Activated CD8-positive, alpha-beta memory T cell treated with anti-CD3 and anti-CD28 coated beads, Interleukin-2, amount 10 ng/mL, durations not matched to agents 7 days and 5 days (primary cell): Measurements from ENCODE around the gene CNGB1. TPM values are rescaled to one million over a fixed set of nuclear protein-coding genes. Genes with fewer than 3 reads are reported as not detected.
"Not testable (repeated sequence)": the region's sequence is repeated elsewhere in the genome, so short reads cannot be mapped to it uniquely, and the experiment has no call there.

Source experiments
- ATAC-seq: fragments of 150-1000 bp; cut with Tn5 transposase; one replicate; pipeline ENCODE4 v1.10.0; 2021; ENCODE audit warnings: moderate library complexity
- CTCF ChIA-PET: fragments of 350-600 bp; sonication (Branson Sonifier 250); formaldehyde crosslinking; loops from one replicate; lab custom pipeline; 2021; ENCODE audit warnings: antibody characterized with exemption; lab: Charles Lee
- DNase-seq: peaks from one replicate; pipeline ENCODE4 v3.0.0-alpha.2; 2020
- H3K27ac Mint-ChIP-seq: one replicate; pipeline ENCODE4 v1.8.0; 2021; ENCODE audit warnings: mild to moderate bottlenecking, mixed read lengths
- H3K27me3 Mint-ChIP-seq: one replicate; pipeline ENCODE4 v1.8.0; 2021; ENCODE audit warnings: mixed read lengths
- H3K36me3 Mint-ChIP-seq: one replicate; pipeline ENCODE4 v1.8.0; 2021; ENCODE audit warnings: mild to moderate bottlenecking, mixed read lengths
- H3K4me1 Mint-ChIP-seq: one replicate; pipeline ENCODE4 v1.8.0; 2021; ENCODE audit warnings: mixed read lengths
- H3K4me3 Mint-ChIP-seq: one replicate; pipeline ENCODE4 v1.8.0; 2021; ENCODE audit warnings: mild to moderate bottlenecking, moderate library complexity, mixed read lengths
- H3K9me3 Mint-ChIP-seq: one replicate; pipeline ENCODE4 v1.8.0; 2022; ENCODE audit warnings: low read depth, mixed read lengths
- total RNA-seq, 2 experiments: library from RNA; stranded (reverse); gene quantifications; one replicate each; pipeline ENCODE4 v1.2.3, GENCODE V29; 2021

CNGB1 gene
- total RNA-seq, 2 experiments from 2014 or later, result not detected

- Mint-ChIP-seq H3K36me3 (no peaks in the 10 kb centered on the region), H3K27ac (no peak overlapping the region), H3K9me3 (no peaks in the 10 kb centered on the region), H3K27me3 (peaks cover 13% of the 10 kb centered on the region), H3K4me3 (no peak overlapping the region), H3K4me1 (peaks cover 12% of the 10 kb centered on the region)
- CTCF ChIA-PET, result no interaction called here
- no peak for DNase-seq
- no peak for ATAC-seq
These were observed 10.7 kb upstream of the CNGB1 start for GRCh38 chr16:57981636-57982035.

GRCh38 chr16:57979006-57979585 lies 8.2 kb upstream of the CNGB1 start:
- DNase-seq (no peak), ATAC-seq (no peak)
- no peak overlapping the region for H3K27ac Mint-ChIP-seq
- H3K9me3 Mint-ChIP-seq, result no peaks in the 10 kb centered on the region
- peaks cover 4% of the 10 kb centered on the region for H3K27me3 Mint-ChIP-seq
- peaks cover under 1% of the 10 kb centered on the region for H3K4me1 Mint-ChIP-seq
- CTCF ChIA-PET, result no interaction called here
- H3K36me3 Mint-ChIP-seq, result no peaks in the 10 kb centered on the region
- no peak overlapping the region for H3K4me3 Mint-ChIP-seq

DNA sequence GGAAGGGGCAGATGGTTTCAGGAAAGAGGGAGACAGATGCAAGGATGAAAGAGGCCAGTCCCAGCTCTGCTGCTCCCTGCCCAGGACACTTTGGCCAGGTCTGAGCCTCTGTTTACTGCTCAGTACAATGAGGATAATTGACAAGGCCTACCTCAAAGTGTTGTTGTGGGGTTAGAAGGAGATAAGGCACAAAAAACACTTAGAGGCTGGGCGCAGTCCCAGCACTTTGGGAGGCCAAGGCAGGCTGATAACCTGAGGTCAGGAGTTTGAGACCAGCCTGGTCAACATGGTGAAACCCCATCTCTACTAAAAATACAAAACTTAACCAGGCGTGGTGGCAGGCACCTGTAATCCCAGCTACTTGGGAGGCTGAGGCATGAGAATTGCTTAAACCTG lies 7.1 kb upstream of the CNGB1 start:
- H3K36me3 Mint-ChIP-seq, H3K4me1 Mint-ChIP-seq, CTCF ChIA-PET, ATAC-seq, H3K27me3 Mint-ChIP-seq, H3K27ac Mint-ChIP-seq, H3K4me3 Mint-ChIP-seq, H3K9me3 Mint-ChIP-seq, DNase-seq: not testable (repeated sequence)

GRCh38 chr16:57977418-57978069 lies 6.6 kb upstream of the CNGB1 start:
- ATAC-seq, result no peak
- Mint-ChIP-seq H3K27ac (no peak overlapping the region), H3K36me3 (no peaks in the 10 kb centered on the region), H3K4me3 (no peak overlapping the region), H3K27me3 (peaks cover 4% of the 10 kb centered on the region), H3K9me3 (no peaks in the 10 kb centered on the region), H3K4me1 (no peaks in the 10 kb centered on the region)
- CTCF ChIA-PET, result no interaction called here
- DNase-seq, result no peak

DNA sequence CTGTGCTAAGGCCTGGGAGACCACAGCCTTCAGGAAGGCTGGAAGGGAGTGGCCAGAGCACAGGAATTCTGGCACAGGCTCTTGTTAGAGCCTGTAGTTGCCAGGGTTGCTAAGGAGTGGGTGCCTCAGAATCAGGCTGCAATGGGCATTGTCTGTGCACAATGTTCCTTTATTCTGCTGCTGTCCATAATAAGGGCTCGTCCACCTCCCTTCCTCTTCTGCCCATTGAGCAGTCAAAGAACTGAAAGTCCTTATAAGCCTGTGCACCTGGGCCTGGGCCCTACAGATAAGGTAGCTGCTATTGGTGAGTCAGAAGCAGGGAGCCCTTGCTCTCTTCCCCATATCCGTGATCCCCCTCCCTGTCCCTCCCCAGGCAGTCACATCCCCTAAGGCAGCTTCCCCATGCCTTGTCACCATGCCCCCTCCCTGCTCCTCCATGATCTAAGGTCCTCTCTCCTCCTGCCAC lies 5.4 kb upstream of the CNGB1 start:
- no peak overlapping the region for H3K27ac Mint-ChIP-seq
- CTCF ChIA-PET, result no interaction called here
- DNase-seq, result no peak
- no peak for ATAC-seq
- no peaks in the 10 kb centered on the region for H3K4me1 Mint-ChIP-seq
- H3K9me3 Mint-ChIP-seq, result no peaks in the 10 kb centered on the region
- H3K36me3 Mint-ChIP-seq, result no peaks in the 10 kb centered on the region
- no peak overlapping the region for H3K4me3 Mint-ChIP-seq
- no peaks in the 10 kb centered on the region for H3K27me3 Mint-ChIP-seq

DNA sequence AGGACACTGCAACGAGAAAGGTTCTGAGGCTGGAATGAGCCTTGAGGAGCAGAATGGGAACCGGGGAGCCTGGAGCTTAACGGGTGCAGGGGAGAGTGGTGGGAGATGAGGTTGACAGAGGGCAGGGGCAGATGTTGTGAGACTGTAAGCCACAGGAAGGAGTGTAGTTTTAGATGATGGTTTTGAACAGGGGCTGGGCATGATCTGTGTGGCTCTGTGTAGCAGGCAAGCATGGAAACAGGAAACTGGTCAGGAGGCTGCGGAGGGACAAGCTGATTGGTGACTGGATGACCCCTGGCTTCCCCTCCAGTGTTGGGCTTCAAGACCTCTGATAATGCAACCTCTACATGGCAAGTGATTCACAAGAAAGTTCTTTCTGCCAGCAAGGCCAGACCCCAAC lies 1.4 kb upstream of the CNGB1 start:
- Mint-ChIP-seq H3K27me3 (no peaks in the 10 kb centered on the region), H3K27ac (no peak overlapping the region), H3K4me3 (no peak overlapping the region), H3K4me1 (no peaks in the 10 kb centered on the region), H3K9me3 (no peaks in the 10 kb centered on the region), H3K36me3 (no peaks in the 10 kb centered on the region)
- ATAC-seq (no peak), DNase-seq (no peak)
- CTCF ChIA-PET, result interaction anchor here (1.8 kb wide), 1 partner anchor 39 kb away, joined by 4 read pairs; no protein-coding TSS in a partner anchor

- CTCF ChIA-PET, result interaction anchor here (1.8 kb wide), 1 partner anchor 39 kb away, joined by 4 read pairs; no protein-coding TSS in a partner anchor
- H3K4me3 Mint-ChIP-seq, result no peak overlapping the region
These were observed 920 bp upstream of the CNGB1 start for GRCh38 chr16:57971848-57972247.

DNA sequence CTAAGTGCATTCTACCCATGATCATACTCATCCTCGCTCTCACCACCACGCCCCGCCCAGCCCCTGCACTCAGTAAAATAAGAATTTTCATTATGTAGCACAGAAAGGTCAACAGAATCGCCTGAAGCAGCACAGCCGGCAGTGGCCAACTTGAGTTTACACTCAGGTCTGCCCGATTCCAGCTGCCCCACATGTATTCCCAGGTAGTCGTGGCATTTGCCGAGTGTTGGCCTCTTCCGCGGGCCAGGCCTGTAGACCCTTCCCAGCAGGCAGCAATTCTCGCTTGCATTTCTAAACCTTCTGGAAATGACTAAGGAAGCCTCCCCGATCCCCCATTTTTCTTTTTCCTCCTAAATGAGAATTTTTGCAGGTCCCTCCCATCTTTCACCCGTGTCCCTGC lies 609 bp downstream of the CNGB1 start:
- CTCF ChIA-PET, result interaction anchor here (0.8 to 1.8 kb wide), 2 partner anchors 37 to 394 kb away, joined by 3 to 4 read pairs; no protein-coding TSS in a partner anchor
- Mint-ChIP-seq H3K9me3 (no peaks in the 10 kb centered on the region), H3K27ac (no peak overlapping the region), H3K4me1 (no peaks in the 10 kb centered on the region), H3K27me3 (no peaks in the 10 kb centered on the region), H3K4me3 (no peak overlapping the region), H3K36me3 (no peaks in the 10 kb centered on the region)
- ATAC-seq, result no peak
- no peak for DNase-seq

More at GRCh38 chr16:57971848-57972247, 920 bp upstream of the CNGB1 start:
- DNase-seq, result no peak
- no peaks in the 10 kb centered on the region for H3K4me1 Mint-ChIP-seq
- ATAC-seq, result no peak
- no peaks in the 10 kb centered on the region for H3K36me3 Mint-ChIP-seq
- H3K9me3 Mint-ChIP-seq, result no peaks in the 10 kb centered on the region
- no peak overlapping the region for H3K27ac Mint-ChIP-seq
- no peaks in the 10 kb centered on the region for H3K27me3 Mint-ChIP-seq

DNA sequence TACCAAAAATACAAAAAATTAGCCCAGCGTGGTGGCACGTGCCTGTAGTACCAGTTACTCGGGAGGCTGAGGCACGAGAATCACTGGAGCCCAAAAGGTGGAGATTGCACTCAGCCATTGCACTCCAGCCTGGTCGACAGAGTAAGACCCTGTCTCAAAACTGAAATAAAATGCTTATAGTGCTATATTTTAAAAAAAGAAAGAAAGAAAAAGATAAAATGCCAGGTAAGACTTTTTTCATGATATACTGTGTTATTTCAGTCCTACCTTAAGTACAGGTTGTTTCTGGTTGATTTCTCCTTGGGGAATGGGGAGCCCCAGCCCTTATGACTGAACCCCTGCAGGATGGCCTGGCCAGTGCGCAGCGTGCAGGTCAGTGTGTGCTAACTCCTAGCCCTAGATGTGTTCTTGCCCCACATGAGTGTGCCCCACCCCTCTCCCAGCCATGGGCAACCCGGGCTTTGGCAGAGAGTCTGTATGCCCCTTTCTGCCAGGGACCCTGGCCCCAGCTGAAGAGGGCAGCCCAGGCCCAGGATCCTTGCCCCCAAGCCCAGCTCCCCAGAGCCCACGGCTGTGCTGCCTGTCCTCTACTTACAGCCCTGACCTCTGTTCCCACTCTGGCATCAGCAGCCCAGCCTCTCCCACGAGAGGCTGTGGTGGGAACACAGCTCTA lies 1.3 kb downstream of the CNGB1 start:
- H3K4me1 Mint-ChIP-seq, result no peaks in the 10 kb centered on the region
- no peak for DNase-seq
- CTCF ChIA-PET, result interaction anchor here (0.8 kb wide), 1 partner anchor 393 kb away, joined by 3 read pairs; no protein-coding TSS in a partner anchor

GRCh38 chr16:57967916-57968315 lies 3.0 kb downstream of the CNGB1 start:
- no peak for ATAC-seq
- no peak overlapping the region for H3K27ac Mint-ChIP-seq
- H3K9me3 Mint-ChIP-seq, result no peaks in the 10 kb centered on the region
- H3K4me1 Mint-ChIP-seq, result no peaks in the 10 kb centered on the region
- H3K27me3 Mint-ChIP-seq, result no peaks in the 10 kb centered on the region
- CTCF ChIA-PET, result no interaction called here
- no peak overlapping the region for H3K4me3 Mint-ChIP-seq
- no peak for DNase-seq
- H3K36me3 Mint-ChIP-seq, result no peaks in the 10 kb centered on the region

More for the DNA sequence above, 1.3 kb downstream of the CNGB1 start:
- no peak overlapping the region for H3K27ac Mint-ChIP-seq
- H3K9me3 Mint-ChIP-seq, result no peaks in the 10 kb centered on the region
- H3K27me3 Mint-ChIP-seq, result no peaks in the 10 kb centered on the region
- H3K4me3 Mint-ChIP-seq, result no peak overlapping the region
- no peak for ATAC-seq
- H3K36me3 Mint-ChIP-seq, result no peaks in the 10 kb centered on the region

GRCh38 chr16:57966986-57967385 lies 3.9 kb downstream of the CNGB1 start:
- DNase-seq (no peak), ATAC-seq (no peak)
- Mint-ChIP-seq H3K27me3 (no peaks in the 10 kb centered on the region), H3K27ac (no peak overlapping the region), H3K9me3 (no peaks in the 10 kb centered on the region), H3K36me3 (no peaks in the 10 kb centered on the region), H3K4me1 (no peaks in the 10 kb centered on the region), H3K4me3 (no peak overlapping the region)
- CTCF ChIA-PET, result no interaction called here

- no peaks in the 10 kb centered on the region for H3K4me1 Mint-ChIP-seq
- H3K27ac Mint-ChIP-seq, result no peak overlapping the region
- ATAC-seq, result no peak
- no peak for DNase-seq
- H3K9me3 Mint-ChIP-seq, result no peaks in the 10 kb centered on the region
- H3K27me3 Mint-ChIP-seq, result no peaks in the 10 kb centered on the region
- no peak overlapping the region for H3K4me3 Mint-ChIP-seq
- CTCF ChIA-PET, result no interaction called here
- no peaks in the 10 kb centered on the region for H3K36me3 Mint-ChIP-seq
These were observed 4.6 kb downstream of the CNGB1 start for GRCh38 chr16:57966204-57966771.

GRCh38 chr16:57964157-57964700 lies 6.7 kb downstream of the CNGB1 start:
- H3K36me3 Mint-ChIP-seq, result no peaks in the 10 kb centered on the region
- H3K27me3 Mint-ChIP-seq, result no peaks in the 10 kb centered on the region
- CTCF ChIA-PET, result no interaction called here
- no peak for ATAC-seq
- H3K27ac Mint-ChIP-seq, result no peak overlapping the region
- no peak for DNase-seq
- no peaks in the 10 kb centered on the region for H3K4me1 Mint-ChIP-seq
- H3K4me3 Mint-ChIP-seq, result no peak overlapping the region
- no peaks in the 10 kb centered on the region for H3K9me3 Mint-ChIP-seq
